Transverse colon (tissue), 4 donors: ENCODE measurements around the gene MXD4.

ENCODE experiments used
- POLR2A ChIP-seq: fragments of 450-650 bp; IDR thresholded peaks from one replicate; pipeline ENCODE4 v1.6.1; 2016; ENCODE audit warnings: antibody characterized with exemption, mild to moderate bottlenecking, moderate library complexity
- POLR2AphosphoS5 ChIP-seq, 3 donors: sonication (generic); formaldehyde crosslinking; IDR thresholded peaks; one replicate each; pipeline ENCODE4 v1.6.1; 2016; ENCODE audit warnings: antibody characterized with exemption in 3 of 3
- TF ChIP-seq, protein P1 (sequence below), 5 experiments: fragments of 200-600 bp in 3 of 5; fragments of 450-650 bp in 2 of 5; sonication (generic) in 3 of 5; IDR thresholded peaks; 1 replicate in 2 of 5; 2 replicates in 3 of 5; pipeline ENCODE4 v1.5.1; 2016 to 2017; ENCODE audit warnings: antibody characterized with exemption in 5 of 5, inconsistent platforms in 3 of 5, mild to moderate bottlenecking in 2 of 5, moderate library complexity in 1 of 5

- TF ChIP-seq, protein P1, sequence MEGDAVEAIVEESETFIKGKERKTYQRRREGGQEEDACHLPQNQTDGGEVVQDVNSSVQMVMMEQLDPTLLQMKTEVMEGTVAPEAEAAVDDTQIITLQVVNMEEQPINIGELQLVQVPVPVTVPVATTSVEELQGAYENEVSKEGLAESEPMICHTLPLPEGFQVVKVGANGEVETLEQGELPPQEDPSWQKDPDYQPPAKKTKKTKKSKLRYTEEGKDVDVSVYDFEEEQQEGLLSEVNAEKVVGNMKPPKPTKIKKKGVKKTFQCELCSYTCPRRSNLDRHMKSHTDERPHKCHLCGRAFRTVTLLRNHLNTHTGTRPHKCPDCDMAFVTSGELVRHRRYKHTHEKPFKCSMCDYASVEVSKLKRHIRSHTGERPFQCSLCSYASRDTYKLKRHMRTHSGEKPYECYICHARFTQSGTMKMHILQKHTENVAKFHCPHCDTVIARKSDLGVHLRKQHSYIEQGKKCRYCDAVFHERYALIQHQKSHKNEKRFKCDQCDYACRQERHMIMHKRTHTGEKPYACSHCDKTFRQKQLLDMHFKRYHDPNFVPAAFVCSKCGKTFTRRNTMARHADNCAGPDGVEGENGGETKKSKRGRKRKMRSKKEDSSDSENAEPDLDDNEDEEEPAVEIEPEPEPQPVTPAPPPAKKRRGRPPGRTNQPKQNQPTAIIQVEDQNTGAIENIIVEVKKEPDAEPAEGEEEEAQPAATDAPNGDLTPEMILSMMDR (IDR thresholded peaks at IDR 0.05), result no peak
- TF ChIP-seq POLR2A (no peak), POLR2AphosphoS5 (IDR thresholded peaks at IDR 0.05) (no peak)
Observed at GRCh38 chr4:2269206-2269531, 7.3 kb upstream of the MXD4 start.
